H9 (cell line): ENCODE results near the gene F10. TPM values are rescaled to one million over a fixed set of nuclear protein-coding genes. Genes with fewer than 3 reads are reported as not detected.

Source experiments
- DNase-seq: peaks from one replicate; pipeline ENCODE4 v3.0.0-alpha.2; 2017
- H2AFZ ChIP-seq: one replicate; pipeline ENCODE4 v1.6.1; 2013; ENCODE audit warnings: mild to moderate bottlenecking, low read length, control low read depth, moderate library complexity
- H2AK5ac ChIP-seq: 2 replicates; pipeline ENCODE4 v1.6.1; 2013; ENCODE audit warnings: low read length, control low read depth, mixed read lengths; ENCODE audit not compliant: insufficient read length
- H2BK120ac ChIP-seq: one replicate; pipeline ENCODE4 v1.6.1; 2013; ENCODE audit warnings: low read depth, mild to moderate bottlenecking, low read length, control low read depth, inconsistent platforms; ENCODE audit not compliant: poor library complexity, severe bottlenecking
- H2BK12ac ChIP-seq: 2 replicates; pipeline ENCODE4 v1.6.1; 2013; ENCODE audit warnings: low read length, control low read depth, mixed read lengths, low read depth; ENCODE audit not compliant: insufficient read length
- H2BK15ac ChIP-seq: 2 replicates; pipeline ENCODE4 v1.6.1; 2013; ENCODE audit warnings: low read depth, low read length, control low read depth
- H2BK20ac ChIP-seq: one replicate; pipeline ENCODE4 v1.6.1; 2013; ENCODE audit warnings: low read depth, mild to moderate bottlenecking, low read length, control low read depth, inconsistent platforms; ENCODE audit not compliant: poor library complexity, severe bottlenecking
- H2BK5ac ChIP-seq: 2 replicates; pipeline ENCODE4 v1.6.1; 2013; ENCODE audit warnings: low read length, control low read depth, mixed read lengths; ENCODE audit not compliant: insufficient read length
- H3K14ac ChIP-seq: 2 replicates; pipeline ENCODE4 v1.6.1; 2013; ENCODE audit warnings: low read length, control low read depth; ENCODE audit not compliant: insufficient read depth
- H3K18ac ChIP-seq: 2 replicates; pipeline ENCODE4 v1.6.1; 2013; ENCODE audit warnings: low read depth, mild to moderate bottlenecking, mixed read lengths, low read length, control low read depth; ENCODE audit not compliant: insufficient read length
- H3K23ac ChIP-seq: 2 replicates; pipeline ENCODE4 v1.6.1; 2013; ENCODE audit warnings: low read length, control low read depth, mixed read lengths, low read depth; ENCODE audit not compliant: insufficient read length
- H3K23me2 ChIP-seq: 2 replicates; pipeline ENCODE4 v1.6.1; 2013; ENCODE audit warnings: low read depth, mild to moderate bottlenecking, mixed read lengths, low read length, control low read depth; ENCODE audit not compliant: insufficient read length, poor library complexity, severe bottlenecking
- H3K27ac ChIP-seq: 2 replicates; pipeline ENCODE4 v1.5.1; 2013; ENCODE audit warnings: low read length, control low read depth, mixed read lengths, low read depth; ENCODE audit not compliant: insufficient read length
- H3K27me3 ChIP-seq: 2 replicates; pipeline ENCODE4 v1.6.1; 2013; ENCODE audit warnings: low read length, control low read depth, inconsistent platforms; ENCODE audit not compliant: insufficient read depth
- H3K4ac ChIP-seq: 2 replicates; pipeline ENCODE4 v1.6.1; 2013; ENCODE audit warnings: low read depth, mild to moderate bottlenecking, control low read depth, inconsistent platforms, low read length, moderate library complexity
- H3K4me1 ChIP-seq: 2 replicates; pipeline ENCODE4 v1.6.1; 2013; ENCODE audit warnings: low read length, control low read depth, inconsistent platforms; ENCODE audit not compliant: insufficient read depth
- H3K4me2 ChIP-seq: 2 replicates; pipeline ENCODE4 v1.6.1; 2013; ENCODE audit warnings: low read length, control low read depth, mixed read lengths; ENCODE audit not compliant: insufficient read length, insufficient read depth
- H3K56ac ChIP-seq: 2 replicates; pipeline ENCODE4 v1.6.1; 2013; ENCODE audit warnings: low read depth, mild to moderate bottlenecking, mixed read lengths, low read length, control low read depth; ENCODE audit not compliant: insufficient read length
- H3K79me1 ChIP-seq: 2 replicates; pipeline ENCODE4 v1.6.1; 2013; ENCODE audit warnings: low read depth, mild to moderate bottlenecking, moderate library complexity, low read length, control low read depth, inconsistent platforms; ENCODE audit not compliant: insufficient read depth, poor library complexity, severe bottlenecking
- H3K79me2 ChIP-seq: 2 replicates; pipeline ENCODE4 v1.6.1; 2013; ENCODE audit warnings: low read length, control low read depth, inconsistent platforms; ENCODE audit not compliant: insufficient read depth
- H3K9ac ChIP-seq: 2 replicates; pipeline ENCODE4 v1.6.1; 2013; ENCODE audit warnings: low read length, control low read depth, mixed read lengths; ENCODE audit not compliant: insufficient read length; ENCODE audit errors: extremely low read depth
- H3K9me3 ChIP-seq: one replicate; pipeline ENCODE4 v1.6.1; 2013; ENCODE audit warnings: low read depth, low read length, inconsistent platforms; ENCODE audit not compliant: control insufficient read depth
- H3T11ph ChIP-seq: one replicate; pipeline ENCODE4 v1.6.1; 2013; ENCODE audit warnings: mild to moderate bottlenecking, low read length, control low read depth, inconsistent platforms
- H4K20me1 ChIP-seq: one replicate; pipeline ENCODE4 v1.6.1; 2013; ENCODE audit not compliant: control insufficient read depth, insufficient read length, insufficient read depth
- H4K5ac ChIP-seq: 2 replicates; pipeline ENCODE4 v1.6.1; 2013; ENCODE audit warnings: low read depth, mild to moderate bottlenecking, mixed read lengths, low read length, control low read depth; ENCODE audit not compliant: insufficient read length
- H4K8ac ChIP-seq: replicated peaks from 2 replicates; pipeline ENCODE4 v1.6.1; 2013; ENCODE audit warnings: low read length, control low read depth, mixed read lengths, low read depth; ENCODE audit not compliant: insufficient read length
- H4K91ac ChIP-seq: 2 replicates; pipeline ENCODE4 v1.6.1; 2013; ENCODE audit warnings: low read depth, mild to moderate bottlenecking, moderate library complexity, mixed read lengths, low read length, control low read depth; ENCODE audit not compliant: insufficient read length
- H3K27ac Mint-ChIP-seq, 3 experiments: 2 replicates in 2 of 3; 3 replicates in 1 of 3; pipeline ENCODE4 v1.8.0; 2020 to 2021; ENCODE audit warnings: mixed read lengths in 3 of 3, mild to moderate bottlenecking in 1 of 3, moderate library complexity in 1 of 3
- H3K27me3 Mint-ChIP-seq: 2 replicates; pipeline ENCODE4 v1.8.0; 2021; ENCODE audit warnings: low read depth, mild to moderate bottlenecking, moderate library complexity, mixed read lengths
- H3K36me3 Mint-ChIP-seq, 3 experiments: 2 replicates in 2 of 3; 3 replicates in 1 of 3; pipeline ENCODE4 v1.8.0; 2020 to 2021; ENCODE audit warnings: low read depth in 3 of 3, mixed read lengths in 3 of 3; ENCODE audit not compliant: insufficient read depth in 1 of 3
- H3K4me1 Mint-ChIP-seq, 2 experiments: 2 replicates each; pipeline ENCODE4 v1.8.0; 2020; ENCODE audit warnings: mixed read lengths in 2 of 2
- H3K4me3 Mint-ChIP-seq, 2 experiments: 2 replicates in 1 of 2; 3 replicates in 1 of 2; pipeline ENCODE4 v1.8.0; 2020 to 2021; ENCODE audit warnings: mild to moderate bottlenecking in 2 of 2, mixed read lengths in 2 of 2, moderate library complexity in 1 of 2
- H3K9me3 Mint-ChIP-seq, 2 experiments: 2 replicates in 1 of 2; 3 replicates in 1 of 2; pipeline ENCODE4 v1.8.0; 2020; ENCODE audit warnings: mild to moderate bottlenecking in 2 of 2, mixed read lengths in 2 of 2, moderate library complexity in 1 of 2
- WGBS: extraction: QIAGEN DNeasy Blood & Tissue Kit; methylation state at CpG from one replicate; pipeline ENCODE4 v1.1.7; 2013; ENCODE audit warnings: missing lambda C conversion rate, low lambda C conversion rate, mixed read lengths; ENCODE audit not compliant: insufficient read length; ENCODE audit errors: extremely low coverage; 5-methylcytosine and 5-hydroxymethylcytosine counted together
- total RNA-seq: library from RNA; stranded (reverse); gene quantifications from 2 replicates; pipeline ENCODE4 v1.2.1, GENCODE V29; 2021
- TF ChIP-seq, protein P1 (sequence below): fragments of 200-600 bp; sonication (generic); conservative IDR thresholded peaks from 3 replicates; pipeline ENCODE4 v1.8.0; 2021; ENCODE audit warnings: antibody characterized with exemption, mild to moderate bottlenecking

F10 gene
- total RNA-seq, 1 experiment from 2014 or later = 1.7 TPM

DNA sequence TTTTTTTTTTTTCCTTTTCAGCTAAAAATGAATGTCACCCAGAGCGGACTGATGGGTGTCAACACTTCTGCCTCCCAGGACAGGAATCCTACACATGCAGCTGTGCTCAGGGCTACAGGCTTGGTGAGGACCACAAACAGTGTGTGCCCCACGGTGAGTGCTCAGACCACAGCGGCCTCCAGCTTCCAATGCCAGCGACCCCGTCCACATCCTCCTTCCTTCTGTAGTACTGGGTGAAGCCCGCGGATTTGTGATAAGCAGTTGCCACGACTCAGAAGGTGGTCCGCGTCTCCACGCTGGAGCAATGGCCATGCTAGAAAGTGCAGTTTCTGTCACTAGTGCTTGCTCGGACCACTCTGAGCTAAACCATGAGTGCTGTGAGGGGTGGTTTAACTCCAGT is 41.9 kb downstream of the F10 start:
- Histone ChIP-seq H4K8ac (no peak overlapping the region), H2AK5ac (no peak overlapping the region), H4K91ac (no peak overlapping the region), H3K27ac (no peak overlapping the region), H3K4me2 (no peak overlapping the region), H3K4me1 (no peaks in the 10 kb centered on the region), H3K79me1 (no peaks in the 10 kb centered on the region), H2BK5ac (no peak overlapping the region), H3K23me2 (no peaks in the 10 kb centered on the region), H2BK15ac (no peak overlapping the region), H3K79me2 (no peaks in the 10 kb centered on the region), H3T11ph (no peak overlapping the region), H3K27me3 (no peaks in the 10 kb centered on the region), H2AFZ (no peak overlapping the region), H4K20me1 (no peaks in the 10 kb centered on the region), H3K4ac (no peak overlapping the region), H3K14ac (no peak overlapping the region), H3K9me3 (no peaks in the 10 kb centered on the region), H2BK20ac (no peak overlapping the region), H3K56ac (no peak overlapping the region), H2BK12ac (no peak overlapping the region), H2BK120ac (no peak overlapping the region), H3K9ac (no peak overlapping the region), H3K18ac (no peak overlapping the region), H3K23ac (no peak overlapping the region), H4K5ac (no peak overlapping the region)
- DNase-seq = no peak
- H3K27me3 Mint-ChIP-seq = peaks cover 16% of the 10 kb centered on the region
- TF ChIP-seq, protein P1, sequence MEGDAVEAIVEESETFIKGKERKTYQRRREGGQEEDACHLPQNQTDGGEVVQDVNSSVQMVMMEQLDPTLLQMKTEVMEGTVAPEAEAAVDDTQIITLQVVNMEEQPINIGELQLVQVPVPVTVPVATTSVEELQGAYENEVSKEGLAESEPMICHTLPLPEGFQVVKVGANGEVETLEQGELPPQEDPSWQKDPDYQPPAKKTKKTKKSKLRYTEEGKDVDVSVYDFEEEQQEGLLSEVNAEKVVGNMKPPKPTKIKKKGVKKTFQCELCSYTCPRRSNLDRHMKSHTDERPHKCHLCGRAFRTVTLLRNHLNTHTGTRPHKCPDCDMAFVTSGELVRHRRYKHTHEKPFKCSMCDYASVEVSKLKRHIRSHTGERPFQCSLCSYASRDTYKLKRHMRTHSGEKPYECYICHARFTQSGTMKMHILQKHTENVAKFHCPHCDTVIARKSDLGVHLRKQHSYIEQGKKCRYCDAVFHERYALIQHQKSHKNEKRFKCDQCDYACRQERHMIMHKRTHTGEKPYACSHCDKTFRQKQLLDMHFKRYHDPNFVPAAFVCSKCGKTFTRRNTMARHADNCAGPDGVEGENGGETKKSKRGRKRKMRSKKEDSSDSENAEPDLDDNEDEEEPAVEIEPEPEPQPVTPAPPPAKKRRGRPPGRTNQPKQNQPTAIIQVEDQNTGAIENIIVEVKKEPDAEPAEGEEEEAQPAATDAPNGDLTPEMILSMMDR = no peak
- peaks cover 11 to 18% of the 10 kb centered on the region in 2 experiments for H3K4me1 Mint-ChIP-seq
- H3K27ac Mint-ChIP-seq = no peak overlapping the region; a peak in 1 of 7 replicates
- WGBS = no CpG with 5 or more reads among the region's 12 CpGs
- peaks cover 3 to 16% (median 4%) of the 10 kb centered on the region in 3 experiments; a peak in 4 of 7 replicates for H3K36me3 Mint-ChIP-seq
- no peak overlapping the region for H3K4me3 Mint-ChIP-seq
- H3K9me3 Mint-ChIP-seq = no peaks in the 10 kb centered on the region
